NCI-H82 treated with DMSO at 0.1 percent for 48 hours (cell line): ENCODE measurements around the gene UBAC1.
A peak's percentile ranks its signal among the peaks of the same experiment; 100 is the strongest.
"Not testable (repeated sequence)": the region's sequence is repeated elsewhere in the genome, so short reads cannot be mapped to it uniquely, and the experiment has no call there.

Source experiments
- DNase-seq: peaks from one replicate; lab custom pipeline; 2025; ENCODE audit not compliant: unreplicated experiment; lab: John Stamatoyannopoulos, UW

UBAC1 gene

GRCh38 chr9:135978642-135979546 is 17.7 kb upstream of the UBAC1 start:
- DNase-seq: no peak

- no peak for DNase-seq
Measured at GRCh38 chr9:135976944-135977343, 15.8 kb upstream of the UBAC1 start.

GRCh38 chr9:135976531-135976930 is 15.4 kb upstream of the UBAC1 start:
- no peak for DNase-seq

GRCh38 chr9:135975834-135976233 is 14.7 kb upstream of the UBAC1 start:
- DNase-seq: peak; percentile 9

GRCh38 chr9:135974220-135974573 is 13.0 kb upstream of the UBAC1 start:
- no peak for DNase-seq

- DNase-seq: no peak
Measured at GRCh38 chr9:135973277-135974219, 12.4 kb upstream of the UBAC1 start.

GRCh38 chr9:135971892-135972291 is 10.7 kb upstream of the UBAC1 start:
- no peak for DNase-seq

GRCh38 chr9:135971111-135971766 is 10.1 kb upstream of the UBAC1 start:
- no peak for DNase-seq

- DNase-seq: no peak
Measured at GRCh38 chr9:135970128-135970815, 9.1 kb upstream of the UBAC1 start.

- no peak for DNase-seq
Measured at GRCh38 chr9:135969064-135969683, 8.0 kb upstream of the UBAC1 start.

GRCh38 chr9:135968601-135969000 is 7.4 kb upstream of the UBAC1 start:
- DNase-seq: no peak

- no peak for DNase-seq
Measured at GRCh38 chr9:135968083-135968476, 6.9 kb upstream of the UBAC1 start.

GRCh38 chr9:135966916-135967260 is 5.7 kb upstream of the UBAC1 start:
- not testable (repeated sequence) for DNase-seq

GRCh38 chr9:135965124-135965756 is 4.1 kb upstream of the UBAC1 start:
- DNase-seq: no peak

GRCh38 chr9:135963938-135964337 is 2.8 kb upstream of the UBAC1 start:
- no peak for DNase-seq

GRCh38 chr9:135963338-135963737 is 2.2 kb upstream of the UBAC1 start:
- DNase-seq: no peak

GRCh38 chr9:135962696-135963307 is 1.6 kb upstream of the UBAC1 start:
- DNase-seq: no peak

GRCh38 chr9:135961811-135962695 is 880 bp upstream of the UBAC1 start:
- no peak for DNase-seq
